Measurements from ENCODE around the gene IFNL1. TPM values are rescaled to one million over a fixed set of nuclear protein-coding genes. Genes with fewer than 3 reads are reported as not detected.
A peak's percentile ranks its signal among the peaks of the same experiment; 100 is the strongest.
"Not testable (repeated sequence)": the region's sequence is repeated elsewhere in the genome, so short reads cannot be mapped to it uniquely, and the experiment has no call there.

IFNL1 gene
- total RNA-seq, 1 experiment from 2014 or later = not detected

GRCh38 chr19:39307822-39308530 lies 11.8 kb downstream of the IFNL1 start (continued):
- peak; percentile 39 for TF ChIP-seq ARID4B (CRISPR knock-in tag; IDR thresholded peaks at IDR 0.05; ENCODE audit: borderline replicate concordance)
- TF ChIP-seq ZNF263 (CRISPR knock-in tag; IDR thresholded peaks at IDR 0.05; ENCODE audit: low read depth) = no peak; the same call in 1 of the 2 replicates
- peak; percentile 80; the same call in 1 of the 2 replicates for TF ChIP-seq TP53 (CRISPR knock-in tag; IDR thresholded peaks at IDR 0.05)
- peak; percentile 30; the same call in 1 of the 2 replicates for TF ChIP-seq ZNF281 (CRISPR knock-in tag; IDR thresholded peaks at IDR 0.05)
- peak; percentile 81; the same call in 1 of the 2 replicates for TF ChIP-seq ESRRA (CRISPR knock-in tag; IDR thresholded peaks at IDR 0.05; ENCODE audit: borderline replicate concordance)
- TF ChIP-seq FOXP1 (CRISPR knock-in tag; IDR thresholded peaks at IDR 0.05; ENCODE audit: borderline replicate concordance) = peak; percentile 88; the same call in 1 of the 2 replicates
- TF ChIP-seq NFATC4 (CRISPR knock-in tag; IDR thresholded peaks at IDR 0.05) = 0 out of 2 replicates have a peak, but pooled peaks have one; percentile 48

DNA sequence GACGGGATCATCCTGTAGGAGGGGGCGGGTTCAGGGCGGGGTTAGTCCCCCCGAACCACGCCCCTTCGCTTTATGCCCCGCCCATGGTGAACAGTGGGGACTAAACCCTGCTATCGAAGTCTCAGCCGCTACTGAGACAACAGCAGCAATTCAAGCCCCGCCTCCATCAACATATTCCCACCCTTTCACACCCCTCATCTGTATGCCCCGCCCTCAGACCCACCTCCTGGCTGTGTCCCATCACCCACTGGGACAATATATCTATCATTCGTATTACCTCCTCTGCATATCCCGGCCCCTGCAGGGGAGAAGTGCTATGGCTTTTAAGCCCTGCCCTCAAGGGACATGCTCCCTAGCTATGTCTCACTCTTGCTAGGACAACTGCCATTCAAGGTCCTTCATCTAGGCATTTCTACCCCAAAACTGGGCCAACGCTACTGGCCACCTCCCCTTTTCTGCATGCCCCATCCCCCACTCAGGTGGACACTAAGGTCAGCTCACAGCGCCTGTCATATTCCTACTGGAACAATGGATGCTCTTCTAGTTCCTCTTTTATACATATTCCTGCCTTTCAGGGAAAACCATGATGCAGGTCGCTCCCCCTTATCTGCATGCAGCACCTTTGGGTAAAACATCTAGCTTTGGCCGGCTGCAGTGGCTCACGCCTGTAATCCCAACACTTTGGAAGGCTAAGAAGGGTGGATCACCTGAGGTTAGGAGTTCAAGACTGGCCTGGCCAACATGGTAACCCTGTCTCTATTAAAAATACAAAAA lies 12.5 kb downstream of the IFNL1 start:
- H3K9me3 Mint-ChIP-seq = no peaks in the 10 kb centered on the region
- POLR2A ChIA-PET = no interaction called here
- no peak for TF ChIP-seq MXD4 (CRISPR knock-in tag; IDR thresholded peaks at IDR 0.05; ENCODE audit: borderline replicate concordance)
- 0 out of 2 replicates have a peak, but pooled peaks have one; percentile 11 for TF ChIP-seq ZBTB43 (CRISPR knock-in tag; IDR thresholded peaks at IDR 0.05)
- TF ChIP-seq CREB1 (CRISPR knock-in tag; IDR thresholded peaks at IDR 0.05) = no peak
- TF ChIP-seq SP1 (CRISPR knock-in tag; conservative IDR thresholded peaks at IDR 0.05) = peak; percentile 33
- peaks cover 44% of the 10 kb centered on the region for H3K4me1 Mint-ChIP-seq
- H3K4me3 Mint-ChIP-seq = peak overlapping the region; percentile 75
- peak overlapping the region; percentile 34; the same call in 1 of the 2 replicates for H3K27ac Mint-ChIP-seq
- peaks cover 44% of the 10 kb centered on the region for H3K27me3 Mint-ChIP-seq (ENCODE audit: low read depth)
- DNase-seq (ENCODE audit: low spot score) = peak; percentile 92
- H3K36me3 Mint-ChIP-seq = peaks cover 7% of the 10 kb centered on the region
- CTCF ChIA-PET = interaction anchor here (0.5 to 1.2 kb wide), 2 partner anchors 18 to 19 kb away, joined by 3 read pairs; no protein-coding TSS in a partner anchor
- ATAC-seq = peak; percentile 74

DNA sequence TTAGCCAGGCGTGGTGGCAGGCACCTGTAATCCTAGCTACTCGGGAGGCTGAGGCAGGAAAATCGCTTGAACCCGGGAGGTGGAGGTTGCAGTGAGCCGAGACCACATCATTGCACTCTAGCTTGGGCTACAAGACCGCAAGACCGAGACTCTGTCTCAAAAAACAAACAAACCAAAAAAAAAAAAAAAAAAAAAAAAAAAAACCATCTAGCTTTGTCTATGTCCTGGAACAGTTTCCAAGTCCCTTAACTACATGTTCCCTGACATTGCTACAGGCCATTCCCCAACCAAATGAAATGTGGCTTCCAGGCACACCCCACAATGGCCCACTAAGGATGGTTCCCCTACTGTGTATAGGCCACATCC lies 13.1 kb downstream of the IFNL1 start:
- POLR2A ChIA-PET; DNase-seq (ENCODE audit: low spot score); H3K36me3 Mint-ChIP-seq; ATAC-seq; H3K4me3 Mint-ChIP-seq; H3K27ac Mint-ChIP-seq; H3K9me3 Mint-ChIP-seq: not testable (repeated sequence)
- H3K4me1 Mint-ChIP-seq = peaks cover 41% of the 10 kb centered on the region
- peaks cover 39% of the 10 kb centered on the region for H3K27me3 Mint-ChIP-seq (ENCODE audit: low read depth)
- CTCF ChIA-PET = interaction anchor here (0.5 to 1.2 kb wide), 2 partner anchors 17 to 18 kb away, joined by 3 read pairs; no protein-coding TSS in a partner anchor

Measured in WTC11 (cell line).